Neural cell (in vitro differentiated cells): ENCODE measurements around the gene DCTD.

ENCODE experiments used
- EP300 ChIP-seq: fragments of 450-650 bp; conservative IDR thresholded peaks from 2 replicates; pipeline ENCODE4 v1.6.1; 2014; ENCODE audit warnings: antibody characterized with exemption, mild to moderate bottlenecking, moderate library complexity; ENCODE audit not compliant: poor library complexity, severe bottlenecking
- POLR2AphosphoS5 ChIP-seq: IDR thresholded peaks from 2 replicates; pipeline ENCODE4 v1.6.1; 2012
- TF ChIP-seq, protein P1 (sequence below): fragments of 450-650 bp; IDR thresholded peaks from 2 replicates; pipeline ENCODE4 v1.5.1; 2014; ENCODE audit warnings: antibody characterized with exemption, mild to moderate bottlenecking, moderate library complexity; ENCODE audit not compliant: poor library complexity, severe bottlenecking

DNA sequence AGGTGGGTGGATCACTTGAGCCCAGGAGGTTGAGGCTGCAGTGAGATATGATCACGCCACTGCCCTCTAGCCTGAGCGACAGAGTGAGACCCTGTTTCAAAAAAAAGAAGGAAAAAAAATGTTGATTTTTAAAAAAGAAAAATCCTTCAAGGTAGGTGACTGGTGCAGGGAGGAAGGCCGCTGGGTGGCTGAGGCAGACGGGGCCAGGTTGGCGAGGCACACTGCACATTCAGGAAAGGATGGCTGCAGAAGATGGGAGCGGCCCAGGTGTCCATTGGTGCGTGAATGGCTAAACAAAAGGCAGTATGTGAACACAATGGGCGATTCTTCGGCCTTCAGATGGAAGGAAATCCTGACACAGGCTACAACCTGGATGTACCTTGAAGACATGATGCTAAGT, 30.4 kb downstream of the DCTD start:
- TF ChIP-seq POLR2AphosphoS5 (no peak), EP300 (no peak)
- TF ChIP-seq, protein P1, sequence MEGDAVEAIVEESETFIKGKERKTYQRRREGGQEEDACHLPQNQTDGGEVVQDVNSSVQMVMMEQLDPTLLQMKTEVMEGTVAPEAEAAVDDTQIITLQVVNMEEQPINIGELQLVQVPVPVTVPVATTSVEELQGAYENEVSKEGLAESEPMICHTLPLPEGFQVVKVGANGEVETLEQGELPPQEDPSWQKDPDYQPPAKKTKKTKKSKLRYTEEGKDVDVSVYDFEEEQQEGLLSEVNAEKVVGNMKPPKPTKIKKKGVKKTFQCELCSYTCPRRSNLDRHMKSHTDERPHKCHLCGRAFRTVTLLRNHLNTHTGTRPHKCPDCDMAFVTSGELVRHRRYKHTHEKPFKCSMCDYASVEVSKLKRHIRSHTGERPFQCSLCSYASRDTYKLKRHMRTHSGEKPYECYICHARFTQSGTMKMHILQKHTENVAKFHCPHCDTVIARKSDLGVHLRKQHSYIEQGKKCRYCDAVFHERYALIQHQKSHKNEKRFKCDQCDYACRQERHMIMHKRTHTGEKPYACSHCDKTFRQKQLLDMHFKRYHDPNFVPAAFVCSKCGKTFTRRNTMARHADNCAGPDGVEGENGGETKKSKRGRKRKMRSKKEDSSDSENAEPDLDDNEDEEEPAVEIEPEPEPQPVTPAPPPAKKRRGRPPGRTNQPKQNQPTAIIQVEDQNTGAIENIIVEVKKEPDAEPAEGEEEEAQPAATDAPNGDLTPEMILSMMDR, result no peak
